HepG2 (cell line): Measurements from ENCODE around the gene LTB4R. TPM values are rescaled to one million over a fixed set of nuclear protein-coding genes. Genes with fewer than 3 reads are reported as not detected.

ENCODE experiments used
- ATF7 ChIP-seq, 2 experiments: fragments of 450-650 bp in 1 of 2; sonication (generic) in 1 of 2; formaldehyde crosslinking in 1 of 2; IDR thresholded peaks; 2 replicates each; pipeline versions ENCODE4 v1.4.0 to v1.6.1; 2016 to 2020; ENCODE audit warnings: antibody characterized with exemption in 1 of 2, mild to moderate bottlenecking in 1 of 2, missing genetic modification reagents in 1 of 2
- CBX5 ChIP-seq: sonication (generic); formaldehyde crosslinking; IDR thresholded peaks from 2 replicates; pipeline ENCODE4 v1.4.0; 2020; ENCODE audit warnings: missing genetic modification reagents, borderline replicate concordance
- CERS6 ChIP-seq: sonication (generic); formaldehyde crosslinking; IDR thresholded peaks from 2 replicates; pipeline ENCODE4 v1.5.0; 2020; ENCODE audit warnings: missing genetic modification reagents
- GMEB1 ChIP-seq: sonication (generic); formaldehyde crosslinking; IDR thresholded peaks from 2 replicates; pipeline ENCODE4 v1.5.1; 2020; ENCODE audit warnings: missing genetic modification reagents, mild to moderate bottlenecking, borderline replicate concordance
- KDM6A ChIP-seq: IDR thresholded peaks from 2 replicates; pipeline ENCODE4 v1.6.1; 2016; ENCODE audit warnings: low read depth
- LBX2 ChIP-seq: sonication (generic); formaldehyde crosslinking; IDR thresholded peaks from 2 replicates; pipeline ENCODE4 v1.5.0; 2020; ENCODE audit warnings: missing genetic modification reagents, mild to moderate bottlenecking, borderline replicate concordance
- MEF2D ChIP-seq: sonication (generic); formaldehyde crosslinking; IDR thresholded peaks from 2 replicates; pipeline ENCODE4 v1.5.1; 2020; ENCODE audit warnings: mild to moderate bottlenecking, missing genetic modification reagents
- NFIB ChIP-seq: sonication (generic); formaldehyde crosslinking; IDR thresholded peaks from 2 replicates; pipeline ENCODE4 v1.9.0; 2021; ENCODE audit warnings: missing genetic modification reagents, mild to moderate bottlenecking, borderline replicate concordance
- PLRG1 ChIP-seq: fragments of 450-650 bp; conservative IDR thresholded peaks from 2 replicates; pipeline ENCODE4 v1.6.1; 2016
- RBM22 ChIP-seq: fragments of 200-400 bp; formaldehyde crosslinking; optimal IDR thresholded peaks from 2 replicates; pipeline ENCODE3; 2017; ENCODE audit warnings: mild to moderate bottlenecking, low read length, moderate library complexity
- STAG1 ChIP-seq: sonication (generic); formaldehyde crosslinking; IDR thresholded peaks from 2 replicates; pipeline ENCODE4 v1.4.0; 2020; ENCODE audit warnings: missing genetic modification reagents
- ZBTB49 ChIP-seq: sonication (generic); formaldehyde crosslinking; IDR thresholded peaks from 2 replicates; pipeline ENCODE4 v1.4.0; 2020; ENCODE audit warnings: missing genetic modification reagents, borderline replicate concordance
- ZFP62 ChIP-seq: sonication (generic); formaldehyde crosslinking; IDR thresholded peaks from 2 replicates; pipeline ENCODE4 v1.4.0; 2020; ENCODE audit warnings: missing genetic modification reagents
- ZNF207 ChIP-seq: fragments of 450-650 bp; IDR thresholded peaks from 2 replicates; pipeline ENCODE4 v1.6.1; 2016; ENCODE audit warnings: antibody characterized with exemption, borderline replicate concordance
- ZNF383 ChIP-seq: sonication (generic); formaldehyde crosslinking; IDR thresholded peaks from 2 replicates; pipeline ENCODE4 v1.4.0; 2020; ENCODE audit warnings: missing genetic modification reagents, mild to moderate bottlenecking, borderline replicate concordance
- ZNF441 ChIP-seq: sonication (generic); formaldehyde crosslinking; IDR thresholded peaks from 2 replicates; pipeline ENCODE4 v1.7.0; 2021; ENCODE audit warnings: missing genetic modification reagents, borderline replicate concordance
- ZNF570 ChIP-seq: sonication (generic); formaldehyde crosslinking; IDR thresholded peaks from 2 replicates; pipeline ENCODE4 v1.4.0; 2020; ENCODE audit warnings: mild to moderate bottlenecking, missing genetic modification reagents, borderline replicate concordance
- ZNF597 ChIP-seq: sonication (generic); formaldehyde crosslinking; IDR thresholded peaks from 2 replicates; pipeline ENCODE4 v1.5.0; 2020; ENCODE audit warnings: missing genetic modification reagents
- ZNF616 ChIP-seq: sonication (generic); formaldehyde crosslinking; IDR thresholded peaks from 2 replicates; pipeline ENCODE4 v1.5.0; 2020; ENCODE audit warnings: low read depth, mild to moderate bottlenecking, missing genetic modification reagents
- ZNF747 ChIP-seq: sonication (generic); formaldehyde crosslinking; IDR thresholded peaks from 2 replicates; pipeline ENCODE4 v1.8.1; 2023; ENCODE audit warnings: missing genetic modification reagents, mild to moderate bottlenecking, borderline replicate concordance
- polyA plus RNA-seq, 8 experiments: library from polyadenylated mRNA; depleted of rRNA in 3 of 8; stranded (reverse) in 7 of 8; unstranded in 1 of 8; fragments of >200 nt; fragmentation: Illumina TruSeq in 4 of 8; extraction: Trizol in 4 of 8; gene quantifications; 2 replicates each; pipeline versions ENCODE4 v1.2.1 to v1.2.3, GENCODE V29; 2011 to 2016; ENCODE audit warnings: low read depth in 4 of 8, missing spikeins in 1 of 8, mixed read lengths in 1 of 8; ENCODE audit not compliant: insufficient read depth in 1 of 8
- total RNA-seq, 5 experiments: library from RNA; depleted of rRNA; stranded (reverse); fragments of >200 nt; fragmentation: Illumina TruSeq; extraction: Trizol; gene quantifications; 2 replicates each; pipeline ENCODE4 v1.2.3, GENCODE V29; 2016; ENCODE audit warnings: low read depth in 1 of 5

LTB4R gene
- total and polyA plus RNA-seq, 2 of the 13 experiments (the other 11 are each of a cell fraction or from before 2014, with no cell fraction given), result 3.2 to 8.2 TPM

GRCh38 chr14:24292118-24292807, 19.0 kb upstream of the LTB4R start (continued):
- TF ChIP-seq ZNF383 (0 out of 2 replicates have a peak, but pooled peaks have one; percentile 65), CERS6 (CRISPR knock-in tag) (no peak), CBX5 (CRISPR knock-in tag) (no peak), NFIB (CRISPR knock-in tag) (peak; percentile 71; the same call in 1 of the 2 replicates), ZNF441 (no peak), ZNF570 (CRISPR knock-in tag) (no peak), STAG1 (CRISPR knock-in tag) (no peak), ZNF207 (no peak), ZNF747 (CRISPR knock-in tag) (no peak), RBM22 (peak; percentile 58), LBX2 (0 out of 2 replicates have a peak, but pooled peaks have one; percentile 22), ATF7 (IDR thresholded peaks at IDR 0.05) (no peak), ATF7 (CRISPR knock-in tag; IDR thresholded peaks at IDR 0.05) (0 out of 2 replicates have a peak, but pooled peaks have one; percentile 48), KDM6A (CRISPR knock-in tag) (no peak), MEF2D (CRISPR knock-in tag) (no peak), ZBTB49 (no peak), ZNF616 (CRISPR knock-in tag) (0 out of 2 replicates have a peak, but pooled peaks have one; percentile 20), PLRG1 (no peak), ZFP62 (CRISPR knock-in tag) (no peak), GMEB1 (CRISPR knock-in tag) (no peak), ZNF597 (CRISPR knock-in tag) (no peak)
